Uterus (tissue), 2 donors: ENCODE measurements around the gene LCP2.

Experiments used
- CTCF ChIP-seq, 4 experiments: fragments of 200-600 bp in 2 of 4; fragments of 450-650 bp in 2 of 4; sonication (generic) in 2 of 4; IDR thresholded peaks; one replicate each; pipeline ENCODE4 v1.5.1; 2016 to 2019; ENCODE audit warnings: antibody characterized with exemption in 4 of 4, mild to moderate bottlenecking in 2 of 4, moderate library complexity in 1 of 4
- POLR2A ChIP-seq, 2 donors: fragments of 450-650 bp; IDR thresholded peaks; one replicate each; pipeline ENCODE4 v1.6.1; 2016; ENCODE audit warnings: antibody characterized with exemption in 2 of 2, mild to moderate bottlenecking in 1 of 2, moderate library complexity in 1 of 2

- TF ChIP-seq CTCF (IDR thresholded peaks at IDR 0.05) (no peak), POLR2A (IDR thresholded peaks at IDR 0.05) (no peak)
These were observed 38.5 kb upstream of the LCP2 start for GRCh38 chr5:170336065-170336464.
